H54 (cell line): Measurements from ENCODE around the gene CERCAM.

Experiments used
- DNase-seq: peaks from one replicate; pipeline ENCODE4 v3.0.0; 2011; ENCODE audit warnings: low spot score, mixed read lengths; ENCODE audit not compliant: insufficient read length
- FAIRE-seq: peaks from 3 replicates; lab custom pipeline; 2011; peaks lifted over from hg19 to GRCh38; lab: Jason Lieb, UNC
- POLR2A ChIP-seq: IDR thresholded peaks from 2 replicates; pipeline ENCODE4 v1.6.1; 2011; ENCODE audit warnings: low read depth, mild to moderate bottlenecking, low read length

The CERCAM gene

DNA sequence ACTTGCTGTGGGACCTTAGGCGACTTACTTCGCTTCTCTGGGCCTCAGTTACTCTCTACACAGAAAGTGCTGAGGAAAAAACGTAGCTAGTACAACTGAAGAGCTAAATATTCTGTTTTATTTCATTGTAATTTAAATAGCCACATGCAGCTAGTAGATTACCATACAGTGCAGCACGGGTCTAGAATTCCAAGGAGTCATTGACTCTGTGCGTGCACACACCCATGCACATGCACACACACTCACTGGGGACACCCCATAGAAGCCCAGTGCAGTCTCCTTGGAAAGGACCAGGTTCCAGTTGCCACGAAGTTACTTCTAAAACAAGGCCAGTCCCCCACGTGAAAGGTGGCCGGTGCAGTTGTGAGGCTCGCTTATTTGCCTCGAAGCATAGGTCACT is 32.5 kb upstream of the CERCAM start:
- TF ChIP-seq POLR2A = no peak
- DNase-seq (no peak), FAIRE-seq (no peak)

DNA sequence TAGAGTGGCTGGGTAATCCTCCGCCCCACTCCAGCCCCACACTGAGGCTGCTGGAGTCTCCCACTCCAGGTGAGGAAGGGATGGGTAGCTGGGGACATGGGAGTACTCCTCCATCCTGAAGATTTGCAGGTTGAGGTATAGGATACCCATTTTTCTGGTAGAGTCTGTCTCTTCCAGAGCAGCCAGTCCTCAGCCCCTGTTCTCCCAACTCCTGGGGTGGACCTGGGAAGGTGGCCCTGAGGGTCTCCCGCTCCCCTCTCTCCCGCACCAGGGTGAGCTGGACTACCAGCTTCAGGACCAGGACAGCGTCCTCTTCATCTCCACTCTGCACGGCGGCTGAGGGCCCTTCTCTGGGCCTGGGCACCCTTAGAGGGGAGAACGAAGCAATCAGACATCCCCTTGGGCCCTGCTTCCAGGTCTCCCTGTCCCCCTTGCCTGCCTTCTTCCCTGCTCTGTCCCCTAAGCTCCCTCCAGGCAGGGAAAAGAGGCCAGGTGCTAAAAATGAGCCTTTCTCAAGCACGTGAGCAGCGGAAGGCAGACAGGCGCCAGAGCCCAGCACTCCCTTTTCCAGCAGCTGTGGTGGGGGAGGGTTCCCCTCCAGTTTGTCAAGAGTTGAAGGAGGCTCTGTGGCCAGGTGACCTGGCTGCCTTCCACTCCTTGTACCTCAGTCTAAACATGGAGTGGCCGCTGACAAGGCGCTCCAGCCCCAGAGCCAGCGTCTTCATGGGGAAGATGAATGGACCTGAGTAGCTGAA is 31.1 kb upstream of the CERCAM start:
- TF ChIP-seq POLR2A = no peak
- FAIRE-seq (no peak), DNase-seq (no peak)

DNA sequence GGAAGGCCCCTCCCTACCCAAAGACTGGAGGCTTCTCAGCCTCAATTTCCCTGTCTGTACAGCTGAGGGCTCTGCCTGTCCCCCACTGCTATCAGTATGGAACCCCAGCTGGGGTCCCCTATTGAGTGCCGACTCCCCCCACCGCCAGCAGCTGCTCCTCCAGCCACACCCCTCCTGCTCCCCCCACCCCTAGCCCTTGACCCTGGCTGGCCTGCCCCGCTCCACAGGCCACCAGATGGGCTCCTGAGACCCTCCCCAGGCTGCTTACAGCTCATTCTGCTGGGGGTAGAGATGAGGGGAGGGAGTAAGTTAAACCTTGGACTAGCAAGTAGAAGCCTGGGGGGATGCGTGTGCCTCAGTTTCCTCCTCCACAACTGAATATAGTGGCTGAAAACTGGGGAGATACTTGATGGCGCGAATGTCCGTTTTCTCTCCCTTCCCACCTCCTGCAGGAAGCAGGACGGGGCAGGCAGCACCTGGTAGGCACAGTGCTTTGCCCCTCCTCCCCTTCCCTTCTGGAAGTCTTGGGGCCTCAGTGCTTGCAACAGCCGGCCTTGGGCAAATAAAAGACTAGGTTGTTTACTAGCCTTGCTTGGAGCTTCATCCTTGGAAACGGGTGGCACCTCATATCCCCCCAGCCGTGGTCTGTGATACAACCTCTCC is 30.4 kb upstream of the CERCAM start:
- DNase-seq = no peak
- no peak for TF ChIP-seq POLR2A
- FAIRE-seq = no peak

DNA sequence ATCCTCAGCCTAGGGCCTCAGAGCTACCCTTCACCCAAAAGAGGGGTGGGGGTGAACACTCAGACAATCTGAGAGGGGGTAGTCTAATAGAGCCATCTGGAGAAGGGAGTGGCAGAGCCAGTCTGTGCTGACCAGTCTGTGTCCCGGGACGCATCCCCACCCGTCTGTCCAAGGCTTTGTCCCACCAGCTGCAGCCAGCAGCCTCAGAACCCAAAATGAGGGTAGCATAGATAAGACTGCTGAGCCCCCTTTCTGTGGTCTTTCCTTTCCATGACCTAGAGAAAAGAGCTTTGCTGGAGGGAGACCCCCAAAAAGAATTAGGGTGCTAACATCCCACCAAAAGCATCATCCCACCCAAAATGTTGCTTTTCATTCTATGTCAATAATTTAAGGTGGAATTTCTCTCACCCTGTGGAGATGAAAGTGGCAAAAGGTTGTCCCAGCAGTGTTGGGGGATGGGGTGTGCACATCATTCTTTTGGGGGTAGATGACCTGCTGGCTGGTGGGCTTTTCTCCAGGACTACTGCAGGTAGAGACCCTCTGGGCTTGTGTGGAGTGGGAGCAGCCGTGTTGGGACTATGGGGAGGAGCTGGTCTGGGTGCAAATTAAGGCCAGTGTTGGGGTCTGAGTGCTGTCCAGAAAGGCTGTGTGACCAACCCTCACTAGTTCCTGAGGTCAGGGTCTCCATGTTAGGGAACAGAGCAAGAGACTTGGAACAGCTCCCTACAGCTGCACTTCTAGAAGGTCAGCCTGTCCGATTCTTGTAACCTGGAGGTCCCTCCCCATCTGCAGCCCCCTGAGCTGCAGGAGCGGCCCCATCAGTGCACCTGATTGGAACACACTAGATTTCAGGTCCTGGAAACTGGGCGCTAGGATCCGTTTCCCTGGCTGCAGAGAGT is 29.6 kb upstream of the CERCAM start:
- FAIRE-seq (no peak), DNase-seq (no peak)
- TF ChIP-seq POLR2A = no peak

DNA sequence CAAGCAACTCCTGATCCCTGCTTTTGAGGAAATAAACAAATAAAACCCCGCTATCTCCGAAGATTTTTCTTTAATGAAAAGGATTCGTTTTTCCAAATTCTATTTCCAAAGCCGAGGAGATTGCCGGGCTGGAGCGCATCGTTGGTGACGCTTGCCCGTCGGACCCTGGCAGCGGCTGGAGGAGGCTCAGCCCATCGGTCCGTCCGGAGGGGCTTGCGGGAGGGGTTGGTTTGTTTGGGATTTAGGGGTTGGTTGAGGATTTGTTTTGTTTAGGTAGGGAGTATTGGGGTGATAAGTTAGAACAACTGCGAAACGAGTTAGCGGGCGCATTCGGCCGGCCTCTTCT is 28.7 kb upstream of the CERCAM start:
- TF ChIP-seq POLR2A = no peak
- no peak for FAIRE-seq
- no peak for DNase-seq

DNA sequence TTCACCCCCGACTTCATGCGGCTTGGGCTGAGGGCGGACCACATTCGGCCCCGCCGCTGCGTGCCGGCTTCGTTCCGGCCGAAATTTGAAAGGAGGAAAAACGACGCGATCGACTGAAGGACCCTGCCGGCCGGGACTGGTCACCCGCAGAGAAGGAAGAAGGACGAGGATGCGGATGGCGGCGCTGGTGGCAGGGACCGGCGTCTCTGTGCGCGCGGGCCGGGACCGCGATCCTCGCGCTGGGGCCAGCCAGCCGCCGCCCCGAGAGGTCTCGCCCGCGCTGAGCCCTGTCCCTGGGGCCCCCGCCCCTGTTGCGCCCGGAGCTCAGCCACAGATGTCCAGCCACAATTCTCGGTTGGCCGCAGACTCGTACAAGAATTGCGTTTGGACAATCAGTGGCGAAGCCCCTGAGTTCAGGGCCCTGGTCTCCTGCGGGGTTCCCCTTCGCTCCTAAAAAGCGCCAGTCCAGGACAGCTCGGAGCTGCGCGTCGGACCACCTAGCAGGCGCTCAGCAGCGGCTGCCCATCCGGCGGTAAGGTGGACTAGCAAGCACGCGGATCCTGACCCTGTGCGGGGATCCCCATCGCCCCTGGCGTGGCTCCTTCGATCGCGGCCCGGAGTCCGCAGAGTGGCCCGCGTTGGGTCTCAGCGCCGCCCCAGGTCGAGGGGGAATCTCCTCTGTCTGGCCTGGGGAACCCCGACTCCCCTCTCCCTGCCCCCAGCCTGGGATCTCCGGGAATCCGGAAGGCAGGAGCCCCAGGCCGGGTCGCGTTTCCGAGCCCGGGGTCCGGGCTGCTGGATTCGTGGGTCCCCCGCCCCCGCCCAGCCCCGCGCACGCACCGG is 28.1 kb upstream of the CERCAM start:
- TF ChIP-seq POLR2A = no peak
- no peak for DNase-seq
- FAIRE-seq = no peak

DNA sequence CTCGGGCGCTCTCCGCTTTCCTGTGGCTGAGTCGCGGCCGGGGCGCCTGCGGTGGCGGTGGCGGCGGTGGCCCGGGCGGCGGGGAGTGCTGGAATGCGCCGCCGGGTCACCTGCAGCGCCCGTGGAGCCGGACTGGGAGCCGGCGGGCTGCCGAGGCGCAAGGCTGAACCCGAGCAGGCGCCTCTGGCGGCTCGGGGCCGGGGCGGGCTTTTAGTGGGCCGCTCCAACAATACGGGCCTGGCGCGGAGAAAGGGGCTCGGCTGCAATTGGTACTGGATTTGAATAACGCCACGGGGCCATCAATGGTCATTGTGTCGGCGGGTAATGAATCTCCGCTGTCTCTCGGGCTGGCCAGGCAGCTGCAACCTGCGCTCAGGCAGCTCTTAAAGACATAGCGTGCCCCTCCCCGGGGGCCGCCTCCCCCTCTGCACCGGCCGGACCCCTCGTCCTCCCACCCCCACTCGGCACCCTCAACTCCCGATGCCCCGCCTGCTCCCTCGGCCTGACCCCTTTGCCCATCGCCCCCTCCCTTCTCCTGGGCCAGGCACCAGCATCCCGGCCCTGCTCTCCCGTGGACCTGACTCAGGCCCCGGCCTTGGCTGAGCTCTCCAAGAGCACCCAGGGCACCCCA is 27.4 kb upstream of the CERCAM start:
- DNase-seq (no peak), FAIRE-seq (no peak)
- TF ChIP-seq POLR2A = no peak

DNA sequence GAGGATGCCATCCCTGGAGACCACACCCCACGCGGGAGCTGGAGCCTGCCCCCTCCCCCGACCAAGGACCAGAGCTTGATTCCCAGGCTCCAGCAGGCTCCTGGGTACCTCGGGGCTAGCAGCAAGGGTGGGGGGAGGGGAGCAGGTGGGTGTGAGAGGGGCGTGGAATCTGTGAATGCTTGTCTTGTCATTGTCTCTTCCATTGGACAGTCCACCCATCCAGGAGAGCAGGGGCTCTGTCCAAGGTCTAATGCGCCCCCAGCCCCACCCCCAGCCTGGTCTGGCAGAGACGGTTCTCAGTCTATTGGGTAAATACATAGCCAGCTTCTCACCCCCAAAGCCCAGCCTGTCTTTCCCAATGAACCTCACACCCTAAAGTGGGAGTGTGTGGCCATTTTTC is 26.7 kb upstream of the CERCAM start:
- FAIRE-seq = no peak

DNA sequence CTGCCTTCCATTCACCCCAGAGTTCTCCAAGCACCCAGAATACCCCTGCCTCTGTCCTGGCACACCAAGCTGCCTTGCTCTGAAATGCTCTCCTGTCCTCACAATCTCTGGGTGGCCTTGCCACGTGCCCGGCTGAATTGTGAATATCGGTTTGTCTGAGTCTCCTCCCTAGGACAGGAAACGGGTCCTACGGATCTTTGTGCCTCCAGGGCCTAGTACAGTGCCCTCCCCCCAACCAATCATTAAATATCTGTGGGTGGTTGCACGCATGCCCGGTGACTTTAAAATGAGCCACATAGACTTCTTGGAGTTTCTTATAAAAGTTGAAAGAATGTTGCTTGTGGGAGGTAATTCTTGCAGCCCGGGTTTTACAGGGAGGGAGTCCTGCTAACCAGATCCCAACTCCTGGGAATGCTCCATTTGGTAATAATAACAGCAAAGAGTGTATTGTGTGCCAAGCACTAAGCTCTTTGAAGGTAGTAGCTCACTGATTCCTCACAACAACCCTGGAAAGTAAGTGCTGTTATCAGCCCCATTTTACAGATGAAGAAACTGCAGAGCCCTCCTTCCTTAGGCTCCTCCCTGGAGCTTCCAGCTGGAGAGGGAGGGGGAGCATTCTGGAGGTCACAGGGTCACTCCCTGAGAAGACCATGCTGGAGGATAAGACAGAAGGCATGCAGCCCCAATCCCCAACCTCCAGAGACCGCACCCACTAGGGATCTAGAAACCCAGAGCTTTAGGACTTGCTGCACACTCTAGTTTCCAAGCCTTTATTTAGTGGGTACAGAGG is 26.1 kb upstream of the CERCAM start:
- DNase-seq = no peak
- FAIRE-seq = no peak
- no peak for TF ChIP-seq POLR2A

More for the DNA sequence above, 26.7 kb upstream of the CERCAM start:
- DNase-seq = no peak
- TF ChIP-seq POLR2A = no peak

DNA sequence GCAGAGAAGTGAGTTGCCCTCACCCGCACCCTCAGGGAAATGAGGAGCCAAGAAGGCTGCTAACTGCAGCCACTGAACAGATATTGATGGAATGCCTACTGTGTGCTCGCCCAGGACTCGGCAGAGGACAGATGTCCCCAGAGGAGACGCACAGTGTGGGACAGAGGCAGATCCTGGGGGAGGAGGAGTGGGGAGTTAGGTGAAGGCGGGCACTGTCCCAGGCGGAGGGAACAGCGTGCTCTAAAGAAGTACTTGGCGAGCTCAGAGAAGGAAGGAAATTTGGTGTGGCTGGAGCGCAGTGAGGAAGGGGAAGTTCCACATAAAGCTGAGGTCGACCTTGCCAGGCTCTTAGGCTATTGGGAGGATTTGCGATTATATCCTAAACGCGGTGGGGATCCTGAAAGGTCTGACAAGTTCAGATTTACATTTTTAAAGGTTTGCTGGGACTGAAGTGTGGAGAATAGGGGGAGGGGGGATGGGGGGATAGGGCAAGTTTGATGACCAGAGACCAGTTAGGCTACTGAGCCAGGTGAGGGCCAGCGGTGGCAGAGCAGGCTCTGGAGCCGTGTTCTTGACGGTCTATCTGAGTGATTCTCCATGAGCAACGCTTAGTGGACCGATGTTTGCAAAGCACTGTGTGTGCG is 23.6 kb upstream of the CERCAM start:
- TF ChIP-seq POLR2A = no peak
- DNase-seq (no peak), FAIRE-seq (no peak)

DNA sequence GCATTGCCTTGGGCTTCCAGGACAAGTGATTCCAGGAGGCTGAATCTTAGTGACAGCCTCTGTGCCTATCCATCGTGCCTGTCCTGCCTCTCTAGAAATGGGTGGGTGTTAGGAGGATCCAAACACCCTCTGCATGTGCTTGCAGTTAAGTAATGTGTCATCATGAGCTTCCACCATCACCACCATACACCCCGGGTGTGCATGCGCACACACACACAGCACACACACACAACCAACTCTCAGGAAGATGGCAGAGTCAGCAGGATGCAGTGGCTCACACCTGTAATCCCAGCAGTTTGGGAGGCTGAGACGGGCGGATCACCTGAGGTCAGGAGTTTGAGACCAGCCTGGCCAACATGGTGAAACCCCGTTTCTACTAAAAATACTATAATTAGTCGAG is 22.8 kb upstream of the CERCAM start:
- no peak for TF ChIP-seq POLR2A
- no peak for DNase-seq
- no peak for FAIRE-seq

DNA sequence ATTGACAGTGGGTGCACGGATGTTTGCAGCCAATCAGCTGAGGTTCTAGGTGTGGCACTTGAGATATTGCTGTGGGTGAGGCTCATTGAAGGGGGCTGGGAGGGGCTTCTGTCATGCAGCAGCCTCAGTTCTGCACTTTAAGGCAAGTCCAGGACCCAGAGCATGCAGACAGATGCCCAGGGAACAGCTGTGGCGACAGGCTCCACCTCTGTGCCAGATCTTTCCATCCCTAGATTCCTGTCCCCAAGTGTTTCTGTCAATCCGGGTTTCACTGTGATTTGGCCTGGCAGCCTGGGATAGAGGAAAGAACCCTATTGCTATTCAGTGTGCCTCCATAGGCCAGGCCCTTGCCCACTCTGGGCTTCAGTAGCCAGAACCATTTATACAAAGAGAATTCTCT is 20.8 kb upstream of the CERCAM start:
- FAIRE-seq (no peak), DNase-seq (no peak)
- no peak for TF ChIP-seq POLR2A
